Esophagus muscularis mucosa (tissue), 4 donors: Measurements from ENCODE around the gene NTM. TPM values are rescaled to one million over a fixed set of nuclear protein-coding genes. Genes with fewer than 3 reads are reported as not detected.

ENCODE experiments used
- DNase-seq: peaks from one replicate; pipeline ENCODE4 v3.0.0-alpha.2; 2017; ENCODE audit errors: extremely low spot score
- H3K27ac ChIP-seq, 4 donors: fragments of 200-600 bp; sonication (generic); replicated peaks in 1 of 4; 1 replicate in 3 of 4; 2 replicates in 1 of 4; pipeline ENCODE4 v1.5.1; 2016 to 2019; ENCODE audit warnings: mild to moderate bottlenecking in 1 of 4
- H3K27me3 ChIP-seq, 4 donors: fragments of 200-600 bp; sonication (generic); one replicate each; pipeline versions ENCODE4 v1.5.1 to v1.6.0; 2016 to 2019
- H3K36me3 ChIP-seq, 4 donors: fragments of 200-600 bp; sonication (generic); one replicate each; pipeline ENCODE4 v1.5.1; 2016 to 2019
- H3K4me1 ChIP-seq, 4 donors: fragments of 200-600 bp; sonication (generic); one replicate each; pipeline ENCODE4 v1.5.1; 2016 to 2019
- H3K4me3 ChIP-seq, 4 donors: fragments of 200-600 bp; sonication (generic); 1 replicate in 2 of 4; 2 replicates in 2 of 4; pipeline ENCODE4 v1.5.1; 2016 to 2019; ENCODE audit warnings: mild to moderate bottlenecking in 4 of 4, moderate library complexity in 1 of 4
- H3K9me3 ChIP-seq, 4 donors: fragments of 200-600 bp; sonication (generic); 1 replicate in 3 of 4; 2 replicates in 1 of 4; pipeline ENCODE4 v1.5.1; 2016 to 2019
- CTCF ChIP-seq, 3 experiments: fragments of 200-600 bp in 2 of 3; fragments of 450-650 bp in 1 of 3; sonication (generic) in 2 of 3; IDR thresholded peaks; one replicate each; pipeline ENCODE4 v1.5.1; 2017 to 2019; ENCODE audit warnings: antibody characterized with exemption in 3 of 3, mild to moderate bottlenecking in 2 of 3, moderate library complexity in 1 of 3
- EP300 ChIP-seq: sonication (generic); formaldehyde crosslinking; IDR thresholded peaks from one replicate; pipeline ENCODE4 v1.6.1; 2017; ENCODE audit warnings: antibody characterized with exemption
- POLR2A ChIP-seq: fragments of 450-650 bp; IDR thresholded peaks from one replicate; pipeline ENCODE4 v1.6.1; 2017; ENCODE audit warnings: antibody characterized with exemption, moderate library complexity, mild to moderate bottlenecking, low read depth
- POLR2AphosphoS5 ChIP-seq, 2 donors: sonication (generic); formaldehyde crosslinking; IDR thresholded peaks; one replicate each; pipeline ENCODE4 v1.6.1; 2017; ENCODE audit warnings: antibody characterized with exemption in 2 of 2
- WGBS: methylation state at CpG from one replicate; pipeline ENCODE4 v1.1.5; 2018; 5-methylcytosine and 5-hydroxymethylcytosine counted together
- intact Hi-C: fragments of 100-400 bp; cut with DNase I; formaldehyde crosslinking; loops from one replicate; pipeline ENCODE4 v1.15.1; 2023
- total RNA-seq, 4 donors: library from RNA; depleted of rRNA; stranded (reverse); fragments of >200 nt; gene quantifications; one replicate each; pipeline versions ENCODE4 v1.1.0 to v1.2.1, GENCODE V29; 2016

Gene NTM
- total RNA-seq, 4 donors from 2014 or later = 5.6 to 25.3 (median 8.3) TPM

- DNase-seq = peak; percentile 45
- Histone ChIP-seq H3K36me3 (no peaks in the 10 kb centered on the region), H3K9me3 (no peaks in the 10 kb centered on the region), H3K4me1 (no peaks in the 10 kb centered on the region), H3K27ac (no peak overlapping the region), H3K4me3 (no peak overlapping the region), H3K27me3 (peaks cover 0 to 4% (median 0%) of the 10 kb centered on the region in 4 donors)
- intact Hi-C loops = no loop called here
- WGBS = 69% methylated on average over 3 of the region's 3 CpGs
- no peak for TF ChIP-seq CTCF (IDR thresholded peaks at IDR 0.05)
- TF ChIP-seq EP300 = no peak
- TF ChIP-seq POLR2AphosphoS5 (IDR thresholded peaks at IDR 0.05) = no peak
- TF ChIP-seq POLR2A = no peak
These were observed 421.8 kb downstream of the NTM start for GRCh38 chr11:131792243-131792642.

GRCh38 chr11:131796089-131796488, 425.7 kb downstream of the NTM start:
- no peaks in the 10 kb centered on the region for H3K27me3 ChIP-seq
- intact Hi-C loops = no loop called here
- no peak overlapping the region for H3K4me3 ChIP-seq
- H3K27ac ChIP-seq = no peak overlapping the region
- TF ChIP-seq CTCF (IDR thresholded peaks at IDR 0.05) (no peak), POLR2A (no peak), POLR2AphosphoS5 (IDR thresholded peaks at IDR 0.05) (no peak), EP300 (no peak)
- DNase-seq = peak; percentile 74
- no peaks in the 10 kb centered on the region for H3K9me3 ChIP-seq
- H3K4me1 ChIP-seq = no peaks in the 10 kb centered on the region
- H3K36me3 ChIP-seq = no peaks in the 10 kb centered on the region
- whole genome bisulfite sequencing = 71% methylated on average over 7 of the region's 7 CpGs

- H3K4me1 ChIP-seq = no peaks in the 10 kb centered on the region
- no peak for TF ChIP-seq POLR2AphosphoS5 (IDR thresholded peaks at IDR 0.05)
- TF ChIP-seq POLR2A = no peak
- no peak for TF ChIP-seq CTCF (IDR thresholded peaks at IDR 0.05)
- no peak for TF ChIP-seq EP300
- no peak overlapping the region for H3K27ac ChIP-seq
- intact Hi-C loops = no loop called here
- no peak overlapping the region for H3K4me3 ChIP-seq
- no peaks in the 10 kb centered on the region for H3K36me3 ChIP-seq
- H3K27me3 ChIP-seq = no peaks in the 10 kb centered on the region
- H3K9me3 ChIP-seq = no peaks in the 10 kb centered on the region
- WGBS = 87% methylated on average over 5 of the region's 5 CpGs
- DNase-seq = no peak
These were observed 426.1 kb downstream of the NTM start for GRCh38 chr11:131796541-131796940.

- Histone ChIP-seq H3K4me1 (no peaks in the 10 kb centered on the region), H3K27me3 (peaks cover 0 to 13% (median 0%) of the 10 kb centered on the region in 4 donors), H3K36me3 (no peaks in the 10 kb centered on the region), H3K27ac (no peak overlapping the region), H3K9me3 (no peaks in the 10 kb centered on the region), H3K4me3 (no peak overlapping the region)
- WGBS = 93% methylated on average over 2 of the region's 2 CpGs
- intact Hi-C loops = no loop called here
- no peak for DNase-seq
- TF ChIP-seq POLR2A (no peak), EP300 (no peak), POLR2AphosphoS5 (IDR thresholded peaks at IDR 0.05) (no peak), CTCF (IDR thresholded peaks at IDR 0.05) (no peak)
These were observed 430.0 kb downstream of the NTM start for GRCh38 chr11:131800452-131800851.

GRCh38 chr11:131802440-131803115, 432.2 kb downstream of the NTM start:
- intact Hi-C loops = no loop called here
- no peaks in the 10 kb centered on the region for H3K36me3 ChIP-seq
- TF ChIP-seq POLR2A = no peak
- TF ChIP-seq POLR2AphosphoS5 (IDR thresholded peaks at IDR 0.05) = no peak
- TF ChIP-seq CTCF (IDR thresholded peaks at IDR 0.05) = no peak
- no peak for TF ChIP-seq EP300
- no peaks in the 10 kb centered on the region for H3K9me3 ChIP-seq
- WGBS = 77% methylated on average over 9 of the region's 9 CpGs
- DNase-seq = no peak
- H3K27ac ChIP-seq = no peak overlapping the region
- peaks cover 0 to 13% (median 0%) of the 10 kb centered on the region in 4 donors for H3K27me3 ChIP-seq
- no peak overlapping the region for H3K4me3 ChIP-seq
- H3K4me1 ChIP-seq = no peaks in the 10 kb centered on the region
